Ectodermal cell (in vitro differentiated cells): ENCODE results near the gene GLDN.
"Not testable (repeated sequence)": the region's sequence is repeated elsewhere in the genome, so short reads cannot be mapped to it uniquely, and the experiment has no call there.

Experiments
- H3K27ac ChIP-seq: 2 replicates; pipeline ENCODE4 v1.7.0; 2013; ENCODE audit warnings: mild to moderate bottlenecking, low read depth, low read length; ENCODE audit not compliant: insufficient read depth, poor library complexity, severe bottlenecking
- H3K27me3 ChIP-seq: 2 replicates; pipeline ENCODE4 v1.7.0; 2013; ENCODE audit warnings: mild to moderate bottlenecking, low read length; ENCODE audit not compliant: insufficient read depth, control insufficient read depth, poor library complexity, severe bottlenecking
- H3K36me3 ChIP-seq: one replicate; pipeline ENCODE4 v1.7.0; 2013; ENCODE audit warnings: low read length; ENCODE audit not compliant: control insufficient read depth, insufficient read depth
- H3K4me1 ChIP-seq: one replicate; pipeline ENCODE4 v1.7.0; 2013; ENCODE audit warnings: low read length; ENCODE audit not compliant: control insufficient read depth, insufficient read depth
- H3K4me3 ChIP-seq: 2 replicates; pipeline ENCODE4 v1.7.0; 2013; ENCODE audit warnings: low read depth, low read length, control low read depth; ENCODE audit not compliant: insufficient read depth
- H3K9me3 ChIP-seq: 2 replicates; pipeline ENCODE4 v1.7.0; 2013; ENCODE audit warnings: mild to moderate bottlenecking, low read length, moderate library complexity; ENCODE audit not compliant: control insufficient read depth
- WGBS, 2 experiments: methylation state at CpG; one replicate each; pipeline ENCODE4 v1.1.7; 2013; ENCODE audit warnings: missing lambda C conversion rate in 2 of 2; 5-methylcytosine and 5-hydroxymethylcytosine counted together

Gene GLDN

GRCh38 chr15:51438526-51438925 lies 97.1 kb downstream of the GLDN start:
- Histone ChIP-seq H3K36me3 (no peaks in the 10 kb centered on the region), H3K27ac (no peak overlapping the region), H3K9me3 (no peaks in the 10 kb centered on the region), H3K4me3 (no peak overlapping the region), H3K27me3 (no peaks in the 10 kb centered on the region), H3K4me1 (no peaks in the 10 kb centered on the region)
- WGBS, 2 experiments = 83 to 88% methylated on average over 1 to 2 of the region's 2 CpGs

GRCh38 chr15:51443282-51443914 lies 101.9 kb downstream of the GLDN start:
- WGBS, 2 experiments = 95 to 96% methylated on average over 4 of the region's 4 CpGs
- Histone ChIP-seq H3K4me1 (no peaks in the 10 kb centered on the region), H3K27ac (no peak overlapping the region), H3K9me3 (no peaks in the 10 kb centered on the region), H3K36me3 (no peaks in the 10 kb centered on the region), H3K27me3 (no peaks in the 10 kb centered on the region), H3K4me3 (no peak overlapping the region)

GRCh38 chr15:51444112-51444511 lies 102.7 kb downstream of the GLDN start:
- Histone ChIP-seq H3K4me1 (no peaks in the 10 kb centered on the region), H3K4me3 (no peak overlapping the region), H3K27ac (no peak overlapping the region), H3K27me3 (no peaks in the 10 kb centered on the region), H3K36me3 (no peaks in the 10 kb centered on the region), H3K9me3 (no peaks in the 10 kb centered on the region)
- 95 to 100% methylated on average over 1 of the region's 1 CpG for WGBS, 2 experiments

- Histone ChIP-seq H3K4me1 (no peaks in the 10 kb centered on the region), H3K9me3 (no peaks in the 10 kb centered on the region), H3K27me3 (no peaks in the 10 kb centered on the region), H3K4me3 (no peak overlapping the region), H3K36me3 (no peaks in the 10 kb centered on the region), H3K27ac (no peak overlapping the region)
- 75 to 100% methylated on average over 1 of the region's 1 CpG for WGBS, 2 experiments
Observed at GRCh38 chr15:51444807-51445206, 103.4 kb downstream of the GLDN start.

GRCh38 chr15:51446029-51446744 lies 104.7 kb downstream of the GLDN start:
- H3K4me1 ChIP-seq, H3K27ac ChIP-seq: not testable (repeated sequence)
- 90 to 91% methylated on average over 4 to 5 of the region's 5 CpGs for WGBS, 2 experiments

GRCh38 chr15:51447855-51448621 lies 106.6 kb downstream of the GLDN start:
- no peak overlapping the region for H3K4me3 ChIP-seq
- H3K27me3 ChIP-seq = no peaks in the 10 kb centered on the region
- no peak overlapping the region for H3K27ac ChIP-seq
- no peaks in the 10 kb centered on the region for H3K36me3 ChIP-seq
- H3K4me1 ChIP-seq = no peaks in the 10 kb centered on the region
- WGBS, 2 experiments = 96 to 97% methylated on average over 3 to 4 of the region's 4 CpGs
- no peaks in the 10 kb centered on the region for H3K9me3 ChIP-seq

More at GRCh38 chr15:51446029-51446744, 104.7 kb downstream of the GLDN start:
- H3K4me3 ChIP-seq, H3K27me3 ChIP-seq, H3K36me3 ChIP-seq, H3K9me3 ChIP-seq: not testable (repeated sequence)

- Histone ChIP-seq H3K27ac (no peak overlapping the region), H3K9me3 (no peaks in the 10 kb centered on the region)
- 96 to 97% methylated on average over 5 to 7 of the region's 7 CpGs for WGBS, 2 experiments
Observed at GRCh38 chr15:51448622-51449399, 107.4 kb downstream of the GLDN start.

GRCh38 chr15:51450001-51450400 lies 108.5 kb downstream of the GLDN start:
- Histone ChIP-seq H3K27me3 (no peaks in the 10 kb centered on the region), H3K36me3 (no peaks in the 10 kb centered on the region), H3K4me3 (no peak overlapping the region), H3K27ac (no peak overlapping the region), H3K9me3 (no peaks in the 10 kb centered on the region), H3K4me1 (no peaks in the 10 kb centered on the region)
- 87 to 91% methylated on average over 6 of the region's 6 CpGs for WGBS, 2 experiments

More at GRCh38 chr15:51448622-51449399, 107.4 kb downstream of the GLDN start:
- H3K27me3 ChIP-seq = no peaks in the 10 kb centered on the region
- no peaks in the 10 kb centered on the region for H3K4me1 ChIP-seq
- H3K36me3 ChIP-seq = no peaks in the 10 kb centered on the region
- no peak overlapping the region for H3K4me3 ChIP-seq
